Measurements from ENCODE around the gene BBS9.
A peak's percentile ranks its signal among the peaks of the same experiment; 100 is the strongest.
"Not testable (repeated sequence)": the region's sequence is repeated elsewhere in the genome, so short reads cannot be mapped to it uniquely, and the experiment has no call there.

BBS9 gene

DNA sequence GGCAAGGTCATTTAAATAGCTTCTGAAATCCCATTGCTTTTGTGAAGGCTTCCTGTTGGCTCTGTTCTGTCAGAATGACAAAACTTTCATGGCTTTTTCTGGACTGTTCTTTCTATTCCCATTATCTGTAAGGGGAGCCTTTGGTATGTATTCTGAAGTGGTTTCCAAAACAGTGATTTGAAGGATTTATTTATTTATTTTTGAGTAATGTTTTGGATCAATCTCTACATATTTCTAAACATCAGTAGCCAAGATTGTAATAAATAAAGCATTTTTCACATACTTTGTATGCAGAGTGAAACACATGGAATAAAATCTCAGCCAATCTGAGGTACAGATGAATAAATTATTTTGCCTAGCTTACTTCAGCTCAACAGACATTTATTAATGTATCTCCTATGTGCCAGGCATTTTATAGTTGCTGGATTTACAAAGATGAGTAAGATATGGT lies 121.1 kb downstream of the BBS9 start:
- Histone ChIP-seq H3K9ac (ENCODE audit: low read length in 5 of 5) (no peak overlapping the region), H3K9me3 (ENCODE audit: control insufficient read depth in 5 of 5, low read length in 5 of 5) (peaks cover 0 to 3% (median 0%) of the 10 kb centered on the region in 5 donors), H3K4me1 (ENCODE audit: control insufficient read depth in 5 of 5, insufficient read depth in 5 of 5, low read length in 5 of 5) (peaks cover 0 to 17% (median 13%) of the 10 kb centered on the region in 5 donors), H3K27me3 (ENCODE audit: control insufficient read depth in 5 of 5, insufficient read depth in 4 of 5, low read length in 5 of 5) (no peaks in the 10 kb centered on the region), H3K27ac (ENCODE audit: low read depth, low read length) (peak overlapping the region; percentile 45), H3K4me3 (ENCODE audit: low read depth in 1 of 5, low read length in 5 of 5) (no peak overlapping the region), H3K36me3 (ENCODE audit: control insufficient read depth in 5 of 5, insufficient read depth in 5 of 5, low read length in 5 of 5) (no peaks in the 10 kb centered on the region)

DNA sequence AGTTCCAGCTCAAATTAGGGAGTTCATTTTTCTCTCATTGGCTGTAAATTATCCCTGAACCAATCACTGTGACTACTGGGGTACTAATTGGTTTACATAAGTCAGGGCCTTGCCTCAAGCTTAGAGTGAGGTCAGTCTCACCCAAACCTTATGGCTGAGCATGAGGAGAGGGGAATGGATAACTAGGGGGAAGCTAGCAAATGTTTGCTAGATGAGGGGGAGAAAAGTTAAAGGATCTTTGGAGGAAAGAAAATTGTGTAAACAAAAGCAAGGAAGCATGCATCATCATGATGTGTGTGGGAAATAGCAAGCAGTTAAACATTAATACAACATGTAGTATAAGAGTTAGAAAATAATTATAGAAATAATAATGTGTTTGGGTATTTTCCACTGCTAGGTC lies 121.9 kb downstream of the BBS9 start:
- H3K9me3 ChIP-seq (ENCODE audit: control insufficient read depth in 5 of 5, low read length in 5 of 5), result peaks cover 0 to 3% (median 0%) of the 10 kb centered on the region in 5 donors
- H3K4me1 ChIP-seq (ENCODE audit: control insufficient read depth in 5 of 5, insufficient read depth in 5 of 5, low read length in 5 of 5), result peaks cover 0 to 17% (median 13%) of the 10 kb centered on the region in 5 donors
- H3K4me3 ChIP-seq (ENCODE audit: low read depth in 1 of 5, low read length in 5 of 5), result no peak overlapping the region
- no peaks in the 10 kb centered on the region for H3K27me3 ChIP-seq (ENCODE audit: control insufficient read depth in 5 of 5, insufficient read depth in 4 of 5, low read length in 5 of 5)
- no peak overlapping the region for H3K9ac ChIP-seq (ENCODE audit: low read length in 5 of 5)
- H3K36me3 ChIP-seq (ENCODE audit: control insufficient read depth in 5 of 5, insufficient read depth in 5 of 5, low read length in 5 of 5), result no peaks in the 10 kb centered on the region
- H3K27ac ChIP-seq (ENCODE audit: low read depth, low read length), result peak overlapping the region; percentile 45

DNA sequence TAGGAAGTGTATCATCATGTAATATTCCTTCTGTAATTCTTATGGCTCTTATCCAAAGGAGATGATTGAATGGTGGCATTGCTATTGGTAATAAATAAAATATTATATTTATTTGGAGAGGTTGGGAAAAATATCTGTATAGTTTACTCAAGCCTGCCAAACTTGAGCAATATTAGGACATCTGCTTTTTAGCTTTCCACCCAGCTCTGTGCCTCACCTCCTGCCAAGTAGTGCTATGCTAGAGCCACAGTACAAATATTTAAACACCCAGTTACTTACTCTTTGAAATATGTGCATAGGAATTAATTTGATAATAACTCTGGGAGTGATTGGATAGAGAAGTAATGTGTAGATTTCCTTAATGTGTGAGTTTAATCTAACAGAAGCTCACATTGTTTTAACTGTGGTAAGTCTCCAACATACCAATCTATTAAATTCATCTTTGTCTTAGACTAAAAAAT lies 129.2 kb downstream of the BBS9 start:
- Histone ChIP-seq H3K27ac (ENCODE audit: low read depth, low read length) (no peak overlapping the region), H3K27me3 (ENCODE audit: control insufficient read depth in 5 of 5, insufficient read depth in 4 of 5, low read length in 5 of 5) (no peaks in the 10 kb centered on the region), H3K4me1 (ENCODE audit: control insufficient read depth in 5 of 5, insufficient read depth in 5 of 5, low read length in 5 of 5) (peaks cover 0 to 10% (median 4%) of the 10 kb centered on the region in 5 donors), H3K9me3 (ENCODE audit: control insufficient read depth in 5 of 5, low read length in 5 of 5) (no peaks in the 10 kb centered on the region), H3K4me3 (ENCODE audit: low read depth in 1 of 5, low read length in 5 of 5) (no peak overlapping the region), H3K36me3 (ENCODE audit: control insufficient read depth in 5 of 5, insufficient read depth in 5 of 5, low read length in 5 of 5) (no peaks in the 10 kb centered on the region), H3K9ac (ENCODE audit: low read length in 5 of 5) (no peak overlapping the region)

DNA sequence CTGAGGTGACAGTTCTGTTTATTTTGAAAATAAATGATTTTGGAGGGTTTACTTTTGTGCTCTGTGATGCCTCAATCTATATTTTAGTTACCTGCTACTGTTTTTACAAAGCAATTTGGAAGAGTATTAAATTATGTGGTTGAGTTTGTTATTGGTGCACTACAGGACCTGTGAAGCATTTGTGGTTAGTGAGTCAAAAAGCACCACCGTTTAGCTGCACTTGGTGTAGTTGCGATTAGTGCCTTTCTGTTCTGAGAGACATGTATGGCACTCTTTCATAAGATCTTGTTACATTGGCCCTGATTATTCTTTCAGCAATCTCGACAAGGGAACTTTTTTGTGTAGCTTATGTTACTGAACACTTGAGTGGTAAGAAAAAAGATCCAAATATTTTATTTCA lies 132.2 kb downstream of the BBS9 start:
- Histone ChIP-seq H3K9ac (ENCODE audit: low read length in 5 of 5) (no peak overlapping the region), H3K36me3 (ENCODE audit: control insufficient read depth in 5 of 5, insufficient read depth in 5 of 5, low read length in 5 of 5) (no peaks in the 10 kb centered on the region), H3K9me3 (ENCODE audit: control insufficient read depth in 5 of 5, low read length in 5 of 5) (no peaks in the 10 kb centered on the region), H3K4me1 (ENCODE audit: control insufficient read depth in 5 of 5, insufficient read depth in 5 of 5, low read length in 5 of 5) (peaks cover 0 to 10% (median 4%) of the 10 kb centered on the region in 5 donors), H3K27ac (ENCODE audit: low read depth, low read length) (no peak overlapping the region), H3K4me3 (ENCODE audit: low read depth in 1 of 5, low read length in 5 of 5) (no peak overlapping the region), H3K27me3 (ENCODE audit: control insufficient read depth in 5 of 5, insufficient read depth in 4 of 5, low read length in 5 of 5) (no peaks in the 10 kb centered on the region)

DNA sequence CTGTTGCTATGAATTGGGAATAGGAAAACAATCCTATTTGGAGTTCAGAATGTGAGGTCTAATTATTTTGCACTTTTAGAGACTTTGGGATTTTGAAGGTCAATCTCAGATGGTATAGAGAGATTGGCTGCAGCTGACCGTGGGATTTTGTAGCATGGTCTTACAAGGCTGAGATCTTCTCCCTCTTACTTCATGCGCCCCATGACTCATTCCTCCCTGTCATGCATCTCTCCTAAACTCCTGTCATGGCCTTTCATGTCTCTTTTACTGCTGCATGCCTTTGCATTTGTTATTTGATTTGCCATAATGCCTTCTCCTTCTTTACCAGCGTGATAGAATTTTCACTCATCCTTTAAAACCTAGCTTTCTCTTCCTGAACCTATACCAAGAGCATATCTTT lies 133.1 kb downstream of the BBS9 start:
- Histone ChIP-seq H3K27ac (ENCODE audit: low read depth, low read length) (no peak overlapping the region), H3K36me3 (ENCODE audit: control insufficient read depth in 5 of 5, insufficient read depth in 5 of 5, low read length in 5 of 5) (no peaks in the 10 kb centered on the region), H3K4me3 (ENCODE audit: low read depth in 1 of 5, low read length in 5 of 5) (no peak overlapping the region), H3K4me1 (ENCODE audit: control insufficient read depth in 5 of 5, insufficient read depth in 5 of 5, low read length in 5 of 5) (peaks cover 0 to 10% (median 4%) of the 10 kb centered on the region in 5 donors), H3K9me3 (ENCODE audit: control insufficient read depth in 5 of 5, low read length in 5 of 5) (no peaks in the 10 kb centered on the region), H3K27me3 (ENCODE audit: control insufficient read depth in 5 of 5, insufficient read depth in 4 of 5, low read length in 5 of 5) (no peaks in the 10 kb centered on the region), H3K9ac (ENCODE audit: low read length in 5 of 5) (no peak overlapping the region)

DNA sequence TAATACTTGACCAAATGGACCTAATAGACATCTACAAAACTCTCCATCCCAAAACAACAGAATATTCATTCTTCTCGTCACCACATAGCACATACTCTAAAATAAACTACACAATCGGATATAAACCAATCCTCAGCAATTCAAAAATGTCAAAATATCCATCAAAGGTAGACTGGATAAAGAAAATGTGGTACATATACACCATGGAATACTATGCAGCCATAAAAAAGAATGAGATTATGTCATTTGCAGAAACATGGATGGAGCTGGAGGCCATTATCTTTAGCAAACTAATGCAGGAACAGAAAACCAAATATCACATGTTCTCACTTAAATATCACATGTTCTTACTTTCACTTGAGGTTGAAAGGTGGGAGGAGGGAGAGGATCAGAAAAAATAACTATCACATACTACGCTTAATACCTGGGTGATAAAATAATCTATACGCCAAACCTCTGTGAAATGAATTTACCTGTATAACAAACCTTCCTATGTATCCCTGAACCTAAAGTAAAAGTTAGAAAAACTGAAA lies 142.5 kb downstream of the BBS9 start:
- H3K9ac ChIP-seq (ENCODE audit: low read length in 5 of 5); H3K36me3 ChIP-seq (ENCODE audit: control insufficient read depth in 5 of 5, insufficient read depth in 5 of 5, low read length in 5 of 5); H3K9me3 ChIP-seq (ENCODE audit: control insufficient read depth in 5 of 5, low read length in 5 of 5); H3K27ac ChIP-seq (ENCODE audit: low read depth, low read length); H3K4me3 ChIP-seq (ENCODE audit: low read depth in 1 of 5, low read length in 5 of 5); H3K27me3 ChIP-seq (ENCODE audit: control insufficient read depth in 5 of 5, insufficient read depth in 4 of 5, low read length in 5 of 5); H3K4me1 ChIP-seq (ENCODE audit: control insufficient read depth in 5 of 5, insufficient read depth in 5 of 5, low read length in 5 of 5): not testable (repeated sequence)

DNA sequence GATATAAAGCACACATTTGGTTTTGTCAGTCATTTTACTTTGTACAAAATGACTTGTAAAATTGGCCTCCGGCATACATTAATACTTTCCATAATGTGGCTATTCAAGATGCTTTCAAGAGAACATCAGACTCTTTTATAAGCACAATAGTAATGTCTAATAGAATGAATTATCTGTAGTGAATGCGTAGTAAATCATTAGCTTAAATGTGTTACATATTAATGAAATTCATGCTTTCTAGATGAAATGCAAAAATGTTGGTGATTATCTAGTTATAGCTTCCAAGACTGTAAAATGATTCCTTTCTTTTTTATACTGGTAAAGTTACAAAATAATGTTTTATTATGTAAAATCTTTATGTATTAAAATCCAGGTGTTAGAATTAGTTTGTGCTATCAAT lies 144.0 kb downstream of the BBS9 start:
- Histone ChIP-seq H3K36me3 (ENCODE audit: control insufficient read depth in 5 of 5, insufficient read depth in 5 of 5, low read length in 5 of 5) (peaks cover 7 to 14% (median 11%) of the 10 kb centered on the region in 5 donors), H3K9ac (ENCODE audit: low read length in 5 of 5) (no peak overlapping the region), H3K4me3 (ENCODE audit: low read depth in 1 of 5, low read length in 5 of 5) (no peak overlapping the region), H3K27me3 (ENCODE audit: control insufficient read depth in 5 of 5, insufficient read depth in 4 of 5, low read length in 5 of 5) (no peaks in the 10 kb centered on the region), H3K27ac (ENCODE audit: low read depth, low read length) (no peak overlapping the region), H3K9me3 (ENCODE audit: control insufficient read depth in 5 of 5, low read length in 5 of 5) (peaks cover 5 to 22% (median 11%) of the 10 kb centered on the region in 5 donors), H3K4me1 (ENCODE audit: control insufficient read depth in 5 of 5, insufficient read depth in 5 of 5, low read length in 5 of 5) (peaks cover 0 to 3% (median 0%) of the 10 kb centered on the region in 5 donors)

DNA sequence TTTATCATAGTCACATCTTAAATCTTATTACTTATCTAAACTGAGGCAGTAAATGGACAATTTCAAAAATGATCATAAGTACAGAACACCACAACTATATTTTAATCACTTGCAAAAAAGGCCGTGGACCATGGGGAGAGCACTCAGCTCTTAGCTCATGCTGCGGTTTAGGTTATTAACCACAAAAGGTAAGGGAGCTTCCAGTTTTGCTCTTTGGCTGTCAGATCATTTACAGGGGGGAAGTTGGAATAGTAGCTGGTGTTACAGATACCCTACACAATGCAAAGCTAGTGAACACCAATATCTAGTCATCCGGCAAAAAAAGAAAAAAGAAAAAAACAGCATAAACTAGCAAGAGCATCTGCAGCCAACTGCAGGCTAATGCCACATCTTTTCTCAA lies 147.0 kb downstream of the BBS9 start:
- H3K4me3 ChIP-seq (ENCODE audit: low read depth in 1 of 5, low read length in 5 of 5), result no peak overlapping the region
- no peaks in the 10 kb centered on the region for H3K27me3 ChIP-seq (ENCODE audit: control insufficient read depth in 5 of 5, insufficient read depth in 4 of 5, low read length in 5 of 5)
- H3K4me1 ChIP-seq (ENCODE audit: control insufficient read depth in 5 of 5, insufficient read depth in 5 of 5, low read length in 5 of 5), result no peaks in the 10 kb centered on the region
- no peak overlapping the region for H3K27ac ChIP-seq (ENCODE audit: low read depth, low read length)
- peaks cover 13 to 31% (median 27%) of the 10 kb centered on the region in 5 donors for H3K9me3 ChIP-seq (ENCODE audit: control insufficient read depth in 5 of 5, low read length in 5 of 5)
- H3K36me3 ChIP-seq (ENCODE audit: control insufficient read depth in 5 of 5, insufficient read depth in 5 of 5, low read length in 5 of 5), result peaks cover 7 to 15% (median 13%) of the 10 kb centered on the region in 5 donors
- no peak overlapping the region for H3K9ac ChIP-seq (ENCODE audit: low read length in 5 of 5)

DNA sequence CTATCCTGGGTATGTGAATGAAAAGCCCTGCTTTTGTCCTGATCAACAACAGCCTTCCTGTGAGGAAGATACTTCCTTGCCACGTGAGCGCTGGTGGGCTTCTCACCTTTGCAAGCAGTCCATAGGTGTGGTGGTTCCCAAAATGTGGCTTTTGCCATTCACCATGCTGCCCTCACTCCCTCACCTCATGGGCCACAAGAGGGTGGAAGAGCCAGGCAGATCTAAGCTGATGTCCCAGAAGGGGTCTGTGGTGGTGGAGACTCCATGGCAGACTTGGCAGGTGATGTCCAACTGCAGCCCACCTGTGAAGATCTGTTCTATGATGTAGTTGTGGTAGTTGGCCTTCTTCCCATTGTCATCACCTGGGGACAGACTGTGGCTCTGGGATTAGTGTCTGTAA lies 147.4 kb downstream of the BBS9 start:
- Histone ChIP-seq H3K9me3 (ENCODE audit: control insufficient read depth in 5 of 5, low read length in 5 of 5) (peaks cover 13 to 31% (median 27%) of the 10 kb centered on the region in 5 donors), H3K4me1 (ENCODE audit: control insufficient read depth in 5 of 5, insufficient read depth in 5 of 5, low read length in 5 of 5) (no peaks in the 10 kb centered on the region), H3K27me3 (ENCODE audit: control insufficient read depth in 5 of 5, insufficient read depth in 4 of 5, low read length in 5 of 5) (no peaks in the 10 kb centered on the region), H3K4me3 (ENCODE audit: low read depth in 1 of 5, low read length in 5 of 5) (no peak overlapping the region), H3K27ac (ENCODE audit: low read depth, low read length) (no peak overlapping the region), H3K9ac (ENCODE audit: low read length in 5 of 5) (no peak overlapping the region), H3K36me3 (ENCODE audit: control insufficient read depth in 5 of 5, insufficient read depth in 5 of 5, low read length in 5 of 5) (peaks cover 7 to 15% (median 13%) of the 10 kb centered on the region in 5 donors)

DNA sequence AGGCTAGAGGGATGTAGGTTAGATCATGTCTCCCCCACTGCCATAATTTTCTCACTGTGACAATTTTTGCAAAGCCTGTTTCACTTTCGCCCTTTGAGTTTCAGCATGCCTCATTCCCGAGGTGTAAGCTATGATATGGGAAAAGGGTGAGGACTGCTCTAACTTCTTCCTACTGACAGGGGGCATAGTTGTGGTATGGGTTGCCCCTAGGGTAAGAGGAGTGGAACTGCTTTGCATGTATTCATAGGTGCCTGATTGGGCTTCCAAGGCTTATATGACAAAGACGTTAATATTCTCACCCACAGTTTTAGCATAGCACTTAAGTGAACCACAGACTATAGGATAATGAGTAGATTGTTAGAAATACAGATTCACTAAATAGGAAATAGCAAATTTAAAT lies 148.7 kb downstream of the BBS9 start:
- Histone ChIP-seq H3K36me3 (ENCODE audit: control insufficient read depth in 5 of 5, insufficient read depth in 5 of 5, low read length in 5 of 5) (peaks cover 7 to 15% (median 13%) of the 10 kb centered on the region in 5 donors), H3K27ac (ENCODE audit: low read depth, low read length) (no peak overlapping the region), H3K4me1 (ENCODE audit: control insufficient read depth in 5 of 5, insufficient read depth in 5 of 5, low read length in 5 of 5) (no peaks in the 10 kb centered on the region), H3K9ac (ENCODE audit: low read length in 5 of 5) (no peak overlapping the region), H3K4me3 (ENCODE audit: low read depth in 1 of 5, low read length in 5 of 5) (peak overlapping the region in 2 of 5 donors; percentile 1 to 2), H3K27me3 (ENCODE audit: control insufficient read depth in 5 of 5, insufficient read depth in 4 of 5, low read length in 5 of 5) (no peaks in the 10 kb centered on the region), H3K9me3 (ENCODE audit: control insufficient read depth in 5 of 5, low read length in 5 of 5) (peaks cover 13 to 31% (median 27%) of the 10 kb centered on the region in 5 donors)
